Uterus (tissue), 2 donors: Measurements from ENCODE around the gene FBXW8.

Experiments
- CTCF ChIP-seq, 4 experiments: fragments of 200-600 bp in 2 of 4; fragments of 450-650 bp in 2 of 4; sonication (generic) in 2 of 4; IDR thresholded peaks; one replicate each; pipeline ENCODE4 v1.5.1; 2016 to 2019; ENCODE audit warnings: antibody characterized with exemption in 4 of 4, mild to moderate bottlenecking in 2 of 4, moderate library complexity in 1 of 4
- POLR2A ChIP-seq, 2 donors: fragments of 450-650 bp; IDR thresholded peaks; one replicate each; pipeline ENCODE4 v1.6.1; 2016; ENCODE audit warnings: antibody characterized with exemption in 2 of 2, mild to moderate bottlenecking in 1 of 2, moderate library complexity in 1 of 2

- TF ChIP-seq CTCF (IDR thresholded peaks at IDR 0.05) (no peak), POLR2A (IDR thresholded peaks at IDR 0.05) (no peak)
Measured at GRCh38 chr12:117028254-117028653, 117.5 kb downstream of the FBXW8 start.
